ENCODE data around the gene MACROD1. TPM values are rescaled to one million over a fixed set of nuclear protein-coding genes. Genes with fewer than 3 reads are reported as not detected.

The MACROD1 gene
- total RNA-seq, 2 donors from 2014 or later: 33.5 to 68.2 TPM

DNA sequence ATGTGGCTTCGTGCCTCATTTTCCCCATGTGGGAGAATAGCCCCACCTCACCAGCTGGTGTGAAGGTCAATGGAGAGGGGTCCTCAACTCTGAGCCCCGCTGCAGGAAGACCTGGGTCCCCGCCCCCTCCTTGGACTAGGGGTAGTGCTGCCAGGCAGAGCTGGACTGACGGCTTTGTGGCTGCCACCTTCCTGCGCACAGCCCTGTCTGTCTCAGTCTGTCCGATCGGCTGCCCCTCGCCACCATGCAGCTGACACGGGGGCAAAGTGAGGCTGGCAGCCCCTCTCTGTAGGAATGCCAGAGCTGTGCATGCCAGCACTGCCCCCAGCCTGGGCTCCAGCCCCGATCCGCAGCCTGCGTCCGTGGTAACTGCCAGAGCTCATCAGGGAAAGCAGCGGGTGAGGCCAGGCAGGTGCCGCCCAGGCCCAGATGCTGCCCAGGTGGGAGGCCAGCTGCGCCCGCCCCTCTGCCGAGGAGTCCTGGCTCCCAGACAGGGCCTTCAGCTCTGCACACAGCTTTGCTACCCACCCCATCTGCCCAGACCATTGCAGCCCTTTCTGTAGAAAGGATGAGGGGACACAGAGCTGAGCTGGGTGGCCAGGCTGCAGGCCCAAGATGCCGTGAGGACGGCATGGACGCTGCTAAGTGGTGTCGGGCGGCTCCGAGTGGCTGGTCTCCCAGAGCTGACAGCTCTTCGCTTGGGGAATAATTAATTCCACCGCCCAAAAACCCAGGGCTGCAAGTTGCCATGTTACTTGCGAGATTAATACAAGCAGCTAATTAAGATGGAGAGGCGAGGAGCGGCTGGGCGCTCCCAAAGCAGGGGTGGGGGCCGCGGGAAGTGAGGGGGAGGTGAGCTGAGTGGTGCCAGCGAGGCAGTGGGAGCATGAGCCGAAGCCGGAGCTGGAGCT lies 149.7 kb downstream of the MACROD1 start:
- Histone ChIP-seq H3K4me3 (no peak overlapping the region), H3K27ac (no peak overlapping the region), H3K36me3 (no peaks in the 10 kb centered on the region), H3K27me3 (replicated peaks; ENCODE audit: insufficient read depth) (no peaks in the 10 kb centered on the region), H3K4me1 (replicated peaks) (no peaks in the 10 kb centered on the region), H3K9me3 (no peaks in the 10 kb centered on the region)
- DNase-seq (ENCODE audit: low spot score): no peak
- intact Hi-C loops (cut with DNase I): no loop called here
- no peak for TF ChIP-seq POLR2AphosphoS5 (IDR thresholded peaks at IDR 0.05)
- TF ChIP-seq, protein P1, sequence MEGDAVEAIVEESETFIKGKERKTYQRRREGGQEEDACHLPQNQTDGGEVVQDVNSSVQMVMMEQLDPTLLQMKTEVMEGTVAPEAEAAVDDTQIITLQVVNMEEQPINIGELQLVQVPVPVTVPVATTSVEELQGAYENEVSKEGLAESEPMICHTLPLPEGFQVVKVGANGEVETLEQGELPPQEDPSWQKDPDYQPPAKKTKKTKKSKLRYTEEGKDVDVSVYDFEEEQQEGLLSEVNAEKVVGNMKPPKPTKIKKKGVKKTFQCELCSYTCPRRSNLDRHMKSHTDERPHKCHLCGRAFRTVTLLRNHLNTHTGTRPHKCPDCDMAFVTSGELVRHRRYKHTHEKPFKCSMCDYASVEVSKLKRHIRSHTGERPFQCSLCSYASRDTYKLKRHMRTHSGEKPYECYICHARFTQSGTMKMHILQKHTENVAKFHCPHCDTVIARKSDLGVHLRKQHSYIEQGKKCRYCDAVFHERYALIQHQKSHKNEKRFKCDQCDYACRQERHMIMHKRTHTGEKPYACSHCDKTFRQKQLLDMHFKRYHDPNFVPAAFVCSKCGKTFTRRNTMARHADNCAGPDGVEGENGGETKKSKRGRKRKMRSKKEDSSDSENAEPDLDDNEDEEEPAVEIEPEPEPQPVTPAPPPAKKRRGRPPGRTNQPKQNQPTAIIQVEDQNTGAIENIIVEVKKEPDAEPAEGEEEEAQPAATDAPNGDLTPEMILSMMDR (IDR thresholded peaks at IDR 0.05): no peak
- no peak for TF ChIP-seq POLR2A (IDR thresholded peaks at IDR 0.05)
- 82% methylated on average over 35 of the region's 35 CpGs for WGBS

DNA sequence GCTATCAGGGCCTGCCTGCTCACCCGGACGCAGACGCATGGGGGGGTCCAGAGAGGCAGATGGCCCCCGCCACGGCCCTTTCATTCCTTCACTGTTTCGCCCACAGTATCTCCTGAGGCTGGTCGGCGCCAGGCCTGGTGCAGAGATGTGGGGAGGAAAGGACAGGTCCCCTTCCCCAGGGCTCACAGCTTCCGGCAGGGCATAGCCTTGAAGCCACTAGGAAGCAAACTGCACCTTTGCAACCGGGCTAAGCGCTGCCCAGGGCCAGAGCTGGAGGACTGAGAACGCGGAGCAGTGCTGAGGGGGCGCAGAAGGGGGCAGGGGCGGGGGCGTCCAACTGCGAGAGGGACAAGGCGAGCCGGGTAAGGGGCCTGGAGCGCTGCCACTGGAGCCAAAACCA lies 150.4 kb downstream of the MACROD1 start:
- DNase-seq (ENCODE audit: low spot score): no peak
- no peaks in the 10 kb centered on the region for H3K4me1 ChIP-seq (replicated peaks)
- no peak overlapping the region for H3K27ac ChIP-seq
- TF ChIP-seq, protein P1 (IDR thresholded peaks at IDR 0.05): no peak
- no peaks in the 10 kb centered on the region for H3K36me3 ChIP-seq
- WGBS: 78% methylated on average over 20 of the region's 20 CpGs
- no peaks in the 10 kb centered on the region for H3K9me3 ChIP-seq
- no peaks in the 10 kb centered on the region for H3K27me3 ChIP-seq (replicated peaks; ENCODE audit: insufficient read depth)
- intact Hi-C loops (cut with DNase I): no loop called here
- H3K4me3 ChIP-seq: no peak overlapping the region

DNA sequence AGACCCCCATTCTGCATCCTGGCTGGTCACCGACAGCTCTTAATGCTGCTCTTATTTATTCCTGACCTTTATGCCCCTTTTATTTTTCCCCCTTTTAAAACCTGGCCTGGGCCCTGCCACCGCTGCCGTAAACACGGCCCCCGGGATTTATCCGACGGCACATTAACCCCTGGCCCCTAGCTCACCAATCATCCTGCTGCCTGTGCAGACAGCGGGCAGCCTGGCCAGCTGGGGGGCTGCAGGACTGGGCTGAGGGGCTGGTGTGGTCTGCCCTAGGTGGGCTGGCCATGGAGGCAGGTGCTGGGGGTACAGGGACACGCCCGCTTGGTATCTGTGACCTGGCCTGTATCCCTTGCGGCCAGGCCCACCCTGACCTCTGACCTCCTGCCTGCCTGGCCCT lies 151.6 kb downstream of the MACROD1 start:
- no peaks in the 10 kb centered on the region for H3K27me3 ChIP-seq (replicated peaks; ENCODE audit: insufficient read depth)
- H3K4me1 ChIP-seq (replicated peaks): no peaks in the 10 kb centered on the region
- H3K36me3 ChIP-seq: no peaks in the 10 kb centered on the region
- no peak overlapping the region for H3K27ac ChIP-seq
- no peak for TF ChIP-seq POLR2AphosphoS5 (IDR thresholded peaks at IDR 0.05)
- TF ChIP-seq POLR2A (IDR thresholded peaks at IDR 0.05): no peak
- TF ChIP-seq, protein P1 (IDR thresholded peaks at IDR 0.05): no peak
- no peak overlapping the region for H3K4me3 ChIP-seq
- DNase-seq (ENCODE audit: low spot score): no peak
- WGBS: 88% methylated on average over 11 of the region's 11 CpGs
- no peaks in the 10 kb centered on the region for H3K9me3 ChIP-seq
- intact Hi-C loops (cut with DNase I): no loop called here

DNA sequence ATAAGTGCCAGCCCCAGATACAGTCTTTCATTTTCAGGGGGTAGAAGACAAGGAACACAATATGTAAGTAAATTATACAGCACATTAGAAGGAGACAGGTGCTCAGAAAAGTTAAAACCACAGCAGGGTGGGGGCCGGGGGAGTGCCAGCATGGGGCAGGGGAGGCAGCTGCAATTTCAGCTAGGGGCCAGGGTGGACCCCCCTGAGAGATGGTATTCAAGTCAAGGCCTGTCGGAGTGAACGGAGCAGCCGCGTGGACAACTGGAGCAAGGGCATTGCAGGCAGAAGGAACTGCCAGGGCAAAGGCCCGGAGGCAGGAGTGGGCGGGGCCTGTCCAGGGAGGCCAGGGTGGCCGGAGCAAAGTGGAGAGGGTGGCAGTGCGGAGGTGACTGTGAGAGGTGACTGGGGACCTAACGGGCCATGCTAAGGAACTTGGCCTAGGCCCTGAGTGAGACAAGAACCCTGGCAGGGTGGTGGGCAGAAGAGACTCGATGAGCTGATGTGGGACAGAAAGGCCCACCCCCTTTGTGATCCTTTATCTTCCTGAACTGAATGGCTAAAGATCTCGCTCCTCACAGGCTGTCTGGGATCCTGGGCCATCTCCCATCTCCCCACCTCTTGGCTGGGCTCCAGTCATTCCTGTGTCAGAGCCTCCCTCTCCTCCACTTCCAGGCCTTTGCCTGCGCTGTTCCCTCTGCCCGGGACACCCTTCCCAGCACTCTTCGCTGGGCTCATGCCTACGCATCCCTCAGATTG lies 152.6 kb downstream of the MACROD1 start:
- DNase-seq (ENCODE audit: low spot score): no peak
- Histone ChIP-seq H3K4me1 (replicated peaks) (no peaks in the 10 kb centered on the region), H3K36me3 (no peaks in the 10 kb centered on the region), H3K27me3 (replicated peaks; ENCODE audit: insufficient read depth) (no peaks in the 10 kb centered on the region), H3K4me3 (no peak overlapping the region), H3K27ac (no peak overlapping the region), H3K9me3 (no peaks in the 10 kb centered on the region)
- intact Hi-C loops (cut with DNase I): no loop called here
- no peak for TF ChIP-seq POLR2AphosphoS5 (IDR thresholded peaks at IDR 0.05)
- no peak for TF ChIP-seq POLR2A (IDR thresholded peaks at IDR 0.05)
- TF ChIP-seq, protein P1 (IDR thresholded peaks at IDR 0.05): no peak
- 89% methylated on average over 16 of the region's 16 CpGs for WGBS

Data from prostate gland (tissue), 2 donors.